ENCODE data around the gene CREBL2. TPM values are rescaled to one million over a fixed set of nuclear protein-coding genes. Genes with fewer than 3 reads are reported as not detected.
A peak's percentile ranks its signal among the peaks of the same experiment; 100 is the strongest.

The CREBL2 gene
- total and polyA plus RNA-seq, 10 of the 15 experiments (the other 5 are each of a cell fraction or from before 2014, with no cell fraction given) = 4.6 to 19.1 (median 13.5) TPM

GRCh38 chr12:12562585-12563261 lies 49.0 kb upstream of the CREBL2 start, which contains the start of gene DUSP16 (continued):
- TF ChIP-seq HSF1 (IDR thresholded peaks at IDR 0.05; ENCODE audit: low read depth, low read length) = no peak
- no peak for TF ChIP-seq RBBP5 (conservative IDR thresholded peaks at IDR 0.05)
- TF ChIP-seq TARDBP (IDR thresholded peaks at IDR 0.05; ENCODE audit: borderline replicate concordance) = no peak
- TF ChIP-seq NKRF (conservative IDR thresholded peaks at IDR 0.05) = peak; percentile 62; the same call in 1 of the 2 replicates
- TF ChIP-seq BCLAF1 (IDR thresholded peaks at IDR 0.05) = no peak
- no peak for TF ChIP-seq MTA2 (IDR thresholded peaks at IDR 0.05; ENCODE audit: low read depth)
- peak; percentile 29; the same call in 1 of the 2 replicates for TF ChIP-seq ZBED1 (IDR thresholded peaks at IDR 0.05; ENCODE audit: borderline replicate concordance)
- no peak for TF ChIP-seq ASH2L (IDR thresholded peaks at IDR 0.05; ENCODE audit: borderline replicate concordance, low read depth)
- no peak; a peak in 1 of 4 replicates for TF ChIP-seq ETV6 (conservative IDR thresholded peaks at IDR 0.05 in 1 of 2, IDR thresholded peaks at IDR 0.05 in 1 of 2; ENCODE audit: borderline replicate concordance in 1 of 2, low read depth in 1 of 2)
- TF ChIP-seq CBX5 (IDR thresholded peaks at IDR 0.05; ENCODE audit: low read depth) = 0 out of 2 replicates have a peak, but pooled peaks have one; percentile 59
- peak; percentile 8 for TF ChIP-seq RUNX3 (IDR thresholded peaks at IDR 0.05; ENCODE audit: low read length)
- TF ChIP-seq NFIC (IDR thresholded peaks at IDR 0.05; ENCODE audit: low read depth, low read length) = peak; percentile 10; the same call in 1 of the 2 replicates
- TF ChIP-seq EGR1 (IDR thresholded peaks at IDR 0.05; ENCODE audit: borderline replicate concordance in 1 of 2, low read depth in 2 of 2, low read length in 2 of 2) = peak in 1 of 2 experiments; percentile 69; a peak in 1 of 3 replicates
- TF ChIP-seq RELB (IDR thresholded peaks at IDR 0.05; ENCODE audit: low read depth) = no peak
- TF ChIP-seq JUNB (IDR thresholded peaks at IDR 0.05) = no peak
- TF ChIP-seq RAD51 (IDR thresholded peaks at IDR 0.05) = no peak
- no peak for TF ChIP-seq ESRRA (IDR thresholded peaks at IDR 0.05; ENCODE audit: low read length)
- 0 out of 2 replicates have a peak, but pooled peaks have one; percentile 45 for TF ChIP-seq ZNF24 (IDR thresholded peaks at IDR 0.05)
- no peak for TF ChIP-seq FOS (IDR thresholded peaks at IDR 0.05; ENCODE audit: borderline replicate concordance, extremely low read depth, insufficient read length)
- 0 out of 2 replicates have a peak, but pooled peaks have one; percentile 18 for TF ChIP-seq RAD21 (IDR thresholded peaks at IDR 0.05; ENCODE audit: insufficient read depth, low read depth, low read length)

Measured in GM12878 (cell line).